NB4 (cell line): ENCODE data around the gene CUX1.

Experiments
- CTCF ChIP-seq: IDR thresholded peaks from one replicate; pipeline ENCODE4 v1.5.1; 2012; ENCODE audit warnings: low read depth, low read length
- MAX ChIP-seq: IDR thresholded peaks from 2 replicates; pipeline ENCODE4 v1.6.1; 2011; ENCODE audit warnings: low read depth, low read length
- POLR2A ChIP-seq: IDR thresholded peaks from 2 replicates; pipeline ENCODE4 v1.6.1; 2011; ENCODE audit warnings: mild to moderate bottlenecking; ENCODE audit not compliant: insufficient read length; ENCODE audit errors: extremely low read depth

GRCh38 chr7:101926265-101926664, 108.8 kb downstream of the CUX1 start:
- TF ChIP-seq POLR2A (no peak), MAX (no peak), CTCF (no peak)
